ENCODE results near the gene GNAQ.

Gene GNAQ

GRCh38 chr9:78072586-78073199, 41.1 kb upstream of the GNAQ start:
- no peak overlapping the region for H3K9ac ChIP-seq (ENCODE audit: low read depth, low read length)
- no peaks in the 10 kb centered on the region for H3K36me3 ChIP-seq (ENCODE audit: insufficient read depth, low read length)
- no peak for TF ChIP-seq EZH2 (IDR thresholded peaks at IDR 0.05; ENCODE audit: borderline replicate concordance, low read depth, low read length, severe bottlenecking)
- no peak for TF ChIP-seq CTCF (IDR thresholded peaks at IDR 0.05; ENCODE audit: borderline replicate concordance, extremely low read depth, low read length, poor library complexity, severe bottlenecking)
- no peaks in the 10 kb centered on the region for H3K9me3 ChIP-seq (ENCODE audit: insufficient read depth, low read length, severe bottlenecking)
- no peak overlapping the region for H3K4me2 ChIP-seq (ENCODE audit: insufficient read depth, low read length)
- H4K20me1 ChIP-seq (ENCODE audit: insufficient read depth, low read length), result no peaks in the 10 kb centered on the region
- ATAC-seq (ENCODE audit: insufficient read depth, low read depth) (no peak), DNase-seq (no peak)
- H3K4me3 ChIP-seq (ENCODE audit: low read depth in 1 of 2, low read length in 2 of 2), result no peak overlapping the region
- H3K27me3 ChIP-seq (ENCODE audit: insufficient read depth, low read length, poor library complexity), result no peaks in the 10 kb centered on the region
- H3K79me2 ChIP-seq (ENCODE audit: insufficient read depth, low read length), result no peaks in the 10 kb centered on the region
- H3K27ac ChIP-seq (ENCODE audit: low read length), result no peak overlapping the region
- no peak overlapping the region for H2AFZ ChIP-seq (ENCODE audit: low read depth, low read length)
- H3K4me1 ChIP-seq (ENCODE audit: insufficient read depth, low read length), result peaks cover 24% of the 10 kb centered on the region

- no peak overlapping the region for H3K27ac ChIP-seq (ENCODE audit: low read length)
- no peak overlapping the region for H3K4me3 ChIP-seq (ENCODE audit: low read depth in 1 of 2, low read length in 2 of 2)
- no peaks in the 10 kb centered on the region for H3K36me3 ChIP-seq (ENCODE audit: insufficient read depth, low read length)
- no peak overlapping the region for H2AFZ ChIP-seq (ENCODE audit: low read depth, low read length)
- no peaks in the 10 kb centered on the region for H3K9me3 ChIP-seq (ENCODE audit: insufficient read depth, low read length, severe bottlenecking)
- H3K4me1 ChIP-seq (ENCODE audit: insufficient read depth, low read length), result peaks cover 23% of the 10 kb centered on the region
- no peaks in the 10 kb centered on the region for H3K27me3 ChIP-seq (ENCODE audit: insufficient read depth, low read length, poor library complexity)
- no peak for TF ChIP-seq CTCF (IDR thresholded peaks at IDR 0.05; ENCODE audit: borderline replicate concordance, extremely low read depth, low read length, poor library complexity, severe bottlenecking)
- TF ChIP-seq EZH2 (IDR thresholded peaks at IDR 0.05; ENCODE audit: borderline replicate concordance, low read depth, low read length, severe bottlenecking), result no peak
- DNase-seq (no peak), ATAC-seq (ENCODE audit: insufficient read depth, low read depth) (no peak)
- no peak overlapping the region for H3K4me2 ChIP-seq (ENCODE audit: insufficient read depth, low read length)
- H3K9ac ChIP-seq (ENCODE audit: low read depth, low read length), result no peak overlapping the region
- no peaks in the 10 kb centered on the region for H3K79me2 ChIP-seq (ENCODE audit: insufficient read depth, low read length)
- no peaks in the 10 kb centered on the region for H4K20me1 ChIP-seq (ENCODE audit: insufficient read depth, low read length)
Measured at GRCh38 chr9:78070521-78070920, 38.9 kb upstream of the GNAQ start.

GRCh38 chr9:78064075-78064474, 32.5 kb upstream of the GNAQ start:
- no peak for TF ChIP-seq CTCF (IDR thresholded peaks at IDR 0.05; ENCODE audit: borderline replicate concordance, extremely low read depth, low read length, poor library complexity, severe bottlenecking)
- TF ChIP-seq EZH2 (IDR thresholded peaks at IDR 0.05; ENCODE audit: borderline replicate concordance, low read depth, low read length, severe bottlenecking), result no peak
- Histone ChIP-seq H2AFZ (ENCODE audit: low read depth, low read length) (no peak overlapping the region; the same call in 1 of the 2 replicates), H3K9ac (ENCODE audit: low read depth, low read length) (no peak overlapping the region), H3K79me2 (ENCODE audit: insufficient read depth, low read length) (no peaks in the 10 kb centered on the region), H4K20me1 (ENCODE audit: insufficient read depth, low read length) (no peaks in the 10 kb centered on the region), H3K4me3 (ENCODE audit: low read depth in 1 of 2, low read length in 2 of 2) (no peak overlapping the region), H3K36me3 (ENCODE audit: insufficient read depth, low read length) (no peaks in the 10 kb centered on the region), H3K9me3 (ENCODE audit: insufficient read depth, low read length, severe bottlenecking) (no peaks in the 10 kb centered on the region), H3K27ac (ENCODE audit: low read length) (no peak overlapping the region), H3K4me1 (ENCODE audit: insufficient read depth, low read length) (peaks cover 6% of the 10 kb centered on the region; the same call in 1 of the 2 replicates), H3K4me2 (ENCODE audit: insufficient read depth, low read length) (no peak overlapping the region), H3K27me3 (ENCODE audit: insufficient read depth, low read length, poor library complexity) (no peaks in the 10 kb centered on the region)
- no peak for ATAC-seq (ENCODE audit: insufficient read depth, low read depth)
- no peak for DNase-seq

Data from DND-41 (cell line).